Peyer's patch (tissue), 4 donors: Measurements from ENCODE around the gene VPS33A. TPM values are rescaled to one million over a fixed set of nuclear protein-coding genes. Genes with fewer than 3 reads are reported as not detected.

Experiments used
- DNase-seq, 3 donors: peaks; one replicate each; pipeline ENCODE4 v3.0.0-alpha.2; 2017 to 2019
- H3K27ac ChIP-seq, 4 donors: fragments of 200-600 bp; sonication (generic); one replicate each; pipeline ENCODE4 v1.5.1; 2016 to 2019
- H3K27me3 ChIP-seq, 2 donors: fragments of 200-600 bp; sonication (generic); one replicate each; pipeline ENCODE4 v1.5.1; 2019
- H3K36me3 ChIP-seq, 3 donors: fragments of 200-600 bp; sonication (generic); one replicate each; pipeline ENCODE4 v1.5.1; 2016 to 2019
- H3K4me1 ChIP-seq, 4 donors: fragments of 200-600 bp; sonication (generic); one replicate each; pipeline ENCODE4 v1.5.1; 2016 to 2019
- H3K4me3 ChIP-seq, 4 donors: fragments of 200-600 bp; sonication (generic); 1 replicate in 3 of 4; 2 replicates in 1 of 4; pipeline ENCODE4 v1.5.1; 2016 to 2019; ENCODE audit warnings: mild to moderate bottlenecking in 1 of 4
- H3K9me3 ChIP-seq, 4 donors: fragments of 200-600 bp; sonication (generic); one replicate each; pipeline ENCODE4 v1.5.1; 2016 to 2019; ENCODE audit warnings: mild to moderate bottlenecking in 1 of 4
- POLR2A ChIP-seq, 2 donors: fragments of 450-650 bp; IDR thresholded peaks; one replicate each; pipeline ENCODE4 v1.5.1; 2017; ENCODE audit warnings: antibody characterized with exemption in 2 of 2, mild to moderate bottlenecking in 2 of 2, moderate library complexity in 2 of 2
- total RNA-seq, 4 donors: library from RNA; depleted of rRNA; stranded (reverse); fragments of >200 nt; gene quantifications; one replicate each; pipeline ENCODE4 v1.1.0, GENCODE V29; 2016
- TF ChIP-seq, protein P1 (sequence below), 6 experiments: fragments of 450-650 bp in 4 of 6; fragments of 200-600 bp in 2 of 6; sonication (generic) in 1 of 6; IDR thresholded peaks; one replicate each; pipeline ENCODE4 v1.5.1; 2017 to 2019; ENCODE audit warnings: antibody characterized with exemption in 6 of 6, mild to moderate bottlenecking in 3 of 6, moderate library complexity in 1 of 6

The VPS33A gene
- total RNA-seq, 4 donors from 2014 or later: 13.1 to 18.2 (median 16.7) TPM

GRCh38 chr12:122189626-122190475, 76.4 kb downstream of the VPS33A start:
- no peaks in the 10 kb centered on the region for H3K27me3 ChIP-seq
- H3K36me3 ChIP-seq: no peaks in the 10 kb centered on the region
- no peak overlapping the region for H3K27ac ChIP-seq
- no peaks in the 10 kb centered on the region for H3K4me1 ChIP-seq
- H3K9me3 ChIP-seq: no peaks in the 10 kb centered on the region
- H3K4me3 ChIP-seq: no peak overlapping the region
- DNase-seq: no peak
- TF ChIP-seq POLR2A (IDR thresholded peaks at IDR 0.05): no peak
- TF ChIP-seq, protein P1, sequence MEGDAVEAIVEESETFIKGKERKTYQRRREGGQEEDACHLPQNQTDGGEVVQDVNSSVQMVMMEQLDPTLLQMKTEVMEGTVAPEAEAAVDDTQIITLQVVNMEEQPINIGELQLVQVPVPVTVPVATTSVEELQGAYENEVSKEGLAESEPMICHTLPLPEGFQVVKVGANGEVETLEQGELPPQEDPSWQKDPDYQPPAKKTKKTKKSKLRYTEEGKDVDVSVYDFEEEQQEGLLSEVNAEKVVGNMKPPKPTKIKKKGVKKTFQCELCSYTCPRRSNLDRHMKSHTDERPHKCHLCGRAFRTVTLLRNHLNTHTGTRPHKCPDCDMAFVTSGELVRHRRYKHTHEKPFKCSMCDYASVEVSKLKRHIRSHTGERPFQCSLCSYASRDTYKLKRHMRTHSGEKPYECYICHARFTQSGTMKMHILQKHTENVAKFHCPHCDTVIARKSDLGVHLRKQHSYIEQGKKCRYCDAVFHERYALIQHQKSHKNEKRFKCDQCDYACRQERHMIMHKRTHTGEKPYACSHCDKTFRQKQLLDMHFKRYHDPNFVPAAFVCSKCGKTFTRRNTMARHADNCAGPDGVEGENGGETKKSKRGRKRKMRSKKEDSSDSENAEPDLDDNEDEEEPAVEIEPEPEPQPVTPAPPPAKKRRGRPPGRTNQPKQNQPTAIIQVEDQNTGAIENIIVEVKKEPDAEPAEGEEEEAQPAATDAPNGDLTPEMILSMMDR (IDR thresholded peaks at IDR 0.05): no peak

GRCh38 chr12:122187466-122187865, 78.8 kb downstream of the VPS33A start:
- Histone ChIP-seq H3K36me3 (no peaks in the 10 kb centered on the region), H3K4me1 (peaks cover 0 to 12% (median 3%) of the 10 kb centered on the region in 4 donors)
- no peak for DNase-seq

GRCh38 chr12:122185494-122186082, 80.7 kb downstream of the VPS33A start:
- Histone ChIP-seq H3K27ac (no peak overlapping the region), H3K4me1 (peaks cover 0 to 12% (median 3%) of the 10 kb centered on the region in 4 donors), H3K4me3 (no peak overlapping the region), H3K36me3 (no peaks in the 10 kb centered on the region), H3K27me3 (no peaks in the 10 kb centered on the region), H3K9me3 (no peaks in the 10 kb centered on the region)
- DNase-seq: no peak
- TF ChIP-seq, protein P1 (IDR thresholded peaks at IDR 0.05): no peak
- TF ChIP-seq POLR2A (IDR thresholded peaks at IDR 0.05): no peak

More at GRCh38 chr12:122187466-122187865, 78.8 kb downstream of the VPS33A start:
- H3K27me3 ChIP-seq: no peaks in the 10 kb centered on the region
- H3K27ac ChIP-seq: no peak overlapping the region
- H3K4me3 ChIP-seq: no peak overlapping the region
- no peaks in the 10 kb centered on the region for H3K9me3 ChIP-seq
- TF ChIP-seq, protein P1 (IDR thresholded peaks at IDR 0.05): no peak
- no peak for TF ChIP-seq POLR2A (IDR thresholded peaks at IDR 0.05)

DNA sequence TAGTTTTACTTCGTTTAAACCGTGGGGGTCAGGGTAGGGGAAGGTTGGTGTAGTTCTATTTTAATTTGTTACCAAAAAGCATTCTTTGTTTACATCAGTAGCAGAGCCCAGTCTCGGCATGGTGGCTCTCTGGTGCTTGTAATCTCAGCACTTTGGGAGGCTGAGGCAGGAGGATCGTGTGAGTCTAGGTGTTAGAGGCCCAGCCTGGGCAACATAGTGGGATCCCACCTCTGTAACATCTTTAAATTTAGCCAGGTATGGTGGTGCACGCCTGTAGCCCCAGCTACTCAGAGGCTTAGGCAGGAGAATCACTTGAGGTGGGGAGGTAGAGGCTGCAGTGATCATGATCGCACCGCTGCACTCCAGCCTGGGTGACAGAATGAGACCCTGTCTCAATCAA, 81.2 kb downstream of the VPS33A start:
- H3K27me3 ChIP-seq: no peaks in the 10 kb centered on the region
- H3K27ac ChIP-seq: no peak overlapping the region
- H3K4me3 ChIP-seq: no peak overlapping the region
- H3K4me1 ChIP-seq: peaks cover 0 to 12% (median 3%) of the 10 kb centered on the region in 4 donors
- no peak for TF ChIP-seq POLR2A (IDR thresholded peaks at IDR 0.05)
- TF ChIP-seq, protein P1 (IDR thresholded peaks at IDR 0.05): no peak
- no peaks in the 10 kb centered on the region for H3K36me3 ChIP-seq
- H3K9me3 ChIP-seq: no peaks in the 10 kb centered on the region
- DNase-seq: no peak

- H3K27me3 ChIP-seq: no peaks in the 10 kb centered on the region
- no peaks in the 10 kb centered on the region for H3K9me3 ChIP-seq
- no peaks in the 10 kb centered on the region for H3K36me3 ChIP-seq
- TF ChIP-seq, protein P1 (IDR thresholded peaks at IDR 0.05): no peak
- TF ChIP-seq POLR2A (IDR thresholded peaks at IDR 0.05): no peak
- no peak overlapping the region for H3K4me3 ChIP-seq
- no peak overlapping the region for H3K27ac ChIP-seq
- H3K4me1 ChIP-seq: peaks cover 0 to 12% (median 3%) of the 10 kb centered on the region in 4 donors
- peak in 2 of 3 donors; percentile 27 to 53 for DNase-seq
These were observed 81.8 kb downstream of the VPS33A start for GRCh38 chr12:122184517-122184916.
